Measurements from ENCODE around the gene CDK2AP2.
A peak's percentile ranks its signal among the peaks of the same experiment; 100 is the strongest.
"Not testable (repeated sequence)": the region's sequence is repeated elsewhere in the genome, so short reads cannot be mapped to it uniquely, and the experiment has no call there.

The CDK2AP2 gene

DNA sequence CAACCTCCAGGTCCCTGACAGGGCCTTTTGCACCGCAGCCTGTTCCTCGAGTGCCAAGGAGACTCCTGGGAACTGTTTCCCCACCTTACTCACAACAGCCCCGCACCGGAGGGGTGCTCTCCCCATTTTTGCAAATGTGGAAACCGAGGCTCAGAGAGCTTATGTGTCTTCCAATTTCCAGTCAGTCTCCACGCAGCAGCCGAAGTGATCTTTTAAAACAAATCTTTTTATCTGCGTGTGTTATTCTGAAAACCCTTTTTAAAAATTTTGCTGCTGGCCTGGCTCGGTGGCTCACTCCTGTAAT, 38.5 kb downstream of the CDK2AP2 start:
- no peaks in the 10 kb centered on the region for H3K27me3 Mint-ChIP-seq
- H3K4me1 Mint-ChIP-seq: peaks cover 30% of the 10 kb centered on the region
- H3K36me3 Mint-ChIP-seq: no peaks in the 10 kb centered on the region
- no peaks in the 10 kb centered on the region for H3K9me3 Mint-ChIP-seq
- H3K27ac Mint-ChIP-seq: no peak overlapping the region
- peak overlapping the region; percentile 80 for H3K4me3 Mint-ChIP-seq

DNA sequence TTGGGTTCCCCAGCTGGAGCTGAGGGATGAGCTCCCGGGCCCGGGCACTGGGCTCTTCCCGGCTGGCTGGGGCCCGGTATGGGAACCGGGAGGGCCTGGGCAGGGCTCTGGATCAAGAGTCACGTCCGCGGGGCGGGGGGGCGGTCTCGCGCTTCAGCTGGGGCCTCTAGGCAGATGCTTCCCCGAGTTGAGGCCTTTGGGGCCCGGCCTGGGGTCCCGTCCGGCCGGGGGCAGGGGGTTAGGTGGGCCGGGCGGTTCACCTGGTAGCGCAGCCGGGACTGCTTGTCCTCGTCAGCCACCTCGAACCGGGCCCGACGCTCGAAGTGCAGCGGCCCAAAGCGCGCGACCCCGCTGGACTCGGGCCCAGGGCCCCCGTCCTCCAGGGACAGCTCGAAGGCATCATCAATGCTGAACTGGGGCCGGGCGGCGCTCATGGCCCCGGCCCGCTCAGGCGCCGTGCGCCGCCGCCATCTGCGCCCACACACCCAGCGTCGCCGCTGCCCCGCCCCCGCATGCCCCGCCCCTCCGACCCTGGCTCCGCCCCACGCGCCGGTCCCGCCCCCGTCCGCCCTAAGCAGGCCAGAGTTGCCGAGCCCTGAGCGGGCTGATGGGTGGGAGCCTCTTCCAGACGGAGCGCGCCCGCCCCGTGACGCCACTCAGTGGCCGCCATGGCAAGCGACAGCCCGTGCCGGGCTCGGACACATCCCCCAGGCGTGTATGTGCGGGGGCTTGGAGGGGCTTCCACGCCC, 39.0 kb downstream of the CDK2AP2 start, which contains the start of gene TMEM134:
Gene TMEM134 (minus strand): TSS at position 493 of the 749 bp plus-strand sequence. CDS start 59 bp downstream, at position 434.
- H3K36me3 Mint-ChIP-seq: no peaks in the 10 kb centered on the region
- H3K9me3 Mint-ChIP-seq: no peaks in the 10 kb centered on the region
- H3K27ac Mint-ChIP-seq: peak within 1 kb of the TSS; percentile 92
- no peaks in the 10 kb centered on the region for H3K27me3 Mint-ChIP-seq
- peak within 1 kb of the TSS; percentile 92 for H3K4me3 Mint-ChIP-seq
- peaks cover 30% of the 10 kb centered on the region for H3K4me1 Mint-ChIP-seq

DNA sequence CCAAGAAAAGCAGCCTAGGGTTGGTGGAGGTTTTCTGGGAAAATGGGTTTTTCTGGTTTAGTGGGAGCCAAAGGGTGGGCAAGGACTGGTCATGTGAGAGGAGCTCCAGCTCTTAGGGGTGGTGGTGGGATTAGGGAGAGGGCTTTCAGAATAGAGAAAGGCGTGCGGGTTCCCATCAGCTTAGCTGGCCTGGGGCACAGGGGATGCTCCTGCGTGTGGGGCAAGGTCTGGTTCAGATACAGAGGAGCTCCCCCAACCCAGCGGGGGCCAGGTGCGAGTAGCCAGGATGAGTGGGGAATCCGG, 39.6 kb downstream of the CDK2AP2 start:
- H3K36me3 Mint-ChIP-seq: no peaks in the 10 kb centered on the region
- no peaks in the 10 kb centered on the region for H3K9me3 Mint-ChIP-seq
- peak overlapping the region; percentile 92 for H3K27ac Mint-ChIP-seq
- peaks cover 30% of the 10 kb centered on the region for H3K4me1 Mint-ChIP-seq
- H3K4me3 Mint-ChIP-seq: peak overlapping the region; percentile 92
- no peaks in the 10 kb centered on the region for H3K27me3 Mint-ChIP-seq

DNA sequence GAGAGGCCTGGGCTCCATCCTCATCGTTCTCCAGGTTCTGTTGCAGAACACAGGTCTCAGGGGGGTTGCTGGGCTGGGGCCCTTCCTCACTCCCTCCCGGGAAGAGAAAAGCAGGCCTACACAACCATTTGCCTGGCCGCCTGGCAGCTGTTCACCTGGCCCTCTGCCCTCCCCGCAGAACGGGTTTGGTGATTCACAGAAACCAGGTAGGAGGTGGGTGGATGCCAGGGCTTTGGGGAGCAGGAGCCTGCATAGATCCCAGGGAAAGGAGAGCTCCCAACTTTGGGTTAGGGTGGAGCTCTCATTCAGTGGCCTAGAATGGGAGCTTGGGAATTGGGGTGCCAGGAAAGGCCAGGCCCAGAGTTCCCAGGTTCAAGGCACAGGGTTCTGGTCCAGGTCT, 39.9 kb downstream of the CDK2AP2 start:
- H3K27me3 Mint-ChIP-seq: no peaks in the 10 kb centered on the region
- peaks cover 30% of the 10 kb centered on the region for H3K4me1 Mint-ChIP-seq
- no peaks in the 10 kb centered on the region for H3K9me3 Mint-ChIP-seq
- no peaks in the 10 kb centered on the region for H3K36me3 Mint-ChIP-seq
- peak overlapping the region; percentile 92 for H3K27ac Mint-ChIP-seq
- H3K4me3 Mint-ChIP-seq: peak overlapping the region; percentile 92

DNA sequence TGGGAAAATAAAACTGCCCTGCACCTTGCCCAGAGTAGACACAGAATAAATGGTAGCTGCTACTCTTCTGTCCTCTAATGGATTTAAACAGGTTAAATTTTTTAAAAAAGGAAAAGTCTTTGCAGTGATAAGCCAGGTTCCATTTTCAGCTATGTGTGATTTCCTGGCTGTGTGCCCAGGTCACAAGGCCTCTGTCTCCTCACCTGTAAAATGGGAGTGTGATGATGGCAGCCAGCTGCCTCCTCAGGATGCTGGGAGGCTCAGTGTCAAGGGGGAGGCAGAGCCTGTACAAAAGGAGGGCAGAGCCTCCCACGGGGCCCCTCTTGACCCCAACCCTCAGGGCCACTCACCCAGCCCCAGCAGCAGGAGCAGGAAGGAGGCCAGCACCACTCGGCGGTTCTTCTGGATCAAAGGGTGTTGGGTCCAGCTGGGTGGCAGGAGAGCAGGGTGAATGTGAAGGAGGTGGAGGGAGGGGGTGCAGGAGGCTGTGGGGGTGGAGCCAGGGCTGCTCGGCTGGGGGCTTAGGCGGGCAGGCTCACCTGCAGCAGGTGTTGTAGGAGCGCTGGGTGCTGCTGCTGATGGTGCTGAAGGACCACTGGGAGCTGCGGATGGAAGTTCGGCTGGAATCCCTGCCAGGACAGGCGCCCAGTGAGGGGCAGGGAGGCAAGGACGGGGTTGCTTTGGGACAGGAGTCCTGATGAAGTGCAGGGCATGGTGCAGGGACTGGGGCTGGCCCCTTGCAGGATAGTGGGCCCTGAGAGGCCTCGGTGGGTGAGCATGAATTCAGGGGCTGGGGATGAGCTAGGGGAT, 40.8 kb downstream of the CDK2AP2 start:
- peak overlapping the region; percentile 74 for H3K27ac Mint-ChIP-seq
- no peaks in the 10 kb centered on the region for H3K36me3 Mint-ChIP-seq
- peak overlapping the region; percentile 92 for H3K4me3 Mint-ChIP-seq
- H3K9me3 Mint-ChIP-seq: no peaks in the 10 kb centered on the region
- no peaks in the 10 kb centered on the region for H3K27me3 Mint-ChIP-seq
- peaks cover 30% of the 10 kb centered on the region for H3K4me1 Mint-ChIP-seq

DNA sequence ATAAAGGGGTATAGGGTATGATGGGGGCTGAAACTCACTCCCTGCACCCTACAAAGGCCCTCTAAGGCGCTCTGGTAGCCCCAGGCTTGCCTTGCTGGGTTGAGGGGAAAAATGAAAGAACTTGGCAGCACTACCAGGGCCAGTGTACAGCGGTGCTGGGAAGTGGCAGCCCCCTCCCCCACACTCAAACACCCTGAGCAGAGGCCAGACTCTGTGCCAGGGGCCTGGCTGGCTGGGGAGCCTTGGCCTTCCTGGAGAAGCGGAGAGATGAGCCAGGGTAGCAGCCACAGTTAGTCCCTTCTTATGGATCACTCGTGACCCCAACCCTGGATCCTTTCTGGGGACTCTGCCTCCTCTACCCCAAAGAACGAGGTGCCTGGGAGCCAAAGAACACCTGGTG, 41.6 kb downstream of the CDK2AP2 start:
- Mint-ChIP-seq H3K36me3 (no peaks in the 10 kb centered on the region), H3K4me3 (no peak overlapping the region), H3K4me1 (peaks cover 28% of the 10 kb centered on the region), H3K27me3 (no peaks in the 10 kb centered on the region), H3K9me3 (no peaks in the 10 kb centered on the region), H3K27ac (no peak overlapping the region)

DNA sequence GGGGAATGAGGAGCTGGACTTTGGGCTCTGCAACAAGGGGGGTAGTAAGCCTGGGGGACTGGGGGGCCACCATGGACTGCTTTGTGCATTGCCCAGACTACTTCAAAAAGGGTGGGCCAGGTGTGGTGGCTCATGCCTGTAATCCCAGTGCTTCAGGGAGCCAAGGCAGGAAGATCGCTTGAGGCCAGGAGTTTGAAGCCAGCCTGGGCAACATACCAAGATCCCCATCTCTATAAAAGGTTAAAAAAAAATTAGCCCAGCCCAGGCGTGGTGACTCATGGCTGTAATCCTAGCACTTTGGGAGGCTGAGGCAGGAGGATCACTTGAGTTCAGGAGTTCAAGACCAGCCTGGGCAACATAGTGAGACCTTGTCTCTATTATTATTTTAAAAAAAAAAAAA, 42.4 kb downstream of the CDK2AP2 start:
- Mint-ChIP-seq H3K4me1 (peaks cover 27% of the 10 kb centered on the region), H3K27ac (peak overlapping the region; percentile 90), H3K4me3 (peak overlapping the region; percentile 84)
- not testable (repeated sequence) for H3K36me3 Mint-ChIP-seq, H3K9me3 Mint-ChIP-seq, H3K27me3 Mint-ChIP-seq

DNA sequence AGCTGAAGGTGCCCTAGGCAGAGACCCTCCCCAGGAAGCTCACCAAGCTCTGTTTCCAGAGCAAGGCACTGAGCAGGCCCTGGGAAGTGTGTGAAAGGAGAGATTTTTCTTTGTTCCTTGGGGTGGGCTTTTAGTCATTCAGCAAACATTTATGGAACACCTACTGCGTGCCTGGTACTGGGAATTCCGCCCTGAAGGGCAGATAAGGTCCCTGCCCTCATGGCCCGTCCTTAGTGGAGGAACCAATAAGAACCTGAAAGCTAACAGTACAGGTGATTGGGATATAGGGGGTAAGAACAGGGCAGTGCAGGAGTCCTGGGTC, 42.8 kb downstream of the CDK2AP2 start:
- H3K36me3 Mint-ChIP-seq: no peaks in the 10 kb centered on the region

DNA sequence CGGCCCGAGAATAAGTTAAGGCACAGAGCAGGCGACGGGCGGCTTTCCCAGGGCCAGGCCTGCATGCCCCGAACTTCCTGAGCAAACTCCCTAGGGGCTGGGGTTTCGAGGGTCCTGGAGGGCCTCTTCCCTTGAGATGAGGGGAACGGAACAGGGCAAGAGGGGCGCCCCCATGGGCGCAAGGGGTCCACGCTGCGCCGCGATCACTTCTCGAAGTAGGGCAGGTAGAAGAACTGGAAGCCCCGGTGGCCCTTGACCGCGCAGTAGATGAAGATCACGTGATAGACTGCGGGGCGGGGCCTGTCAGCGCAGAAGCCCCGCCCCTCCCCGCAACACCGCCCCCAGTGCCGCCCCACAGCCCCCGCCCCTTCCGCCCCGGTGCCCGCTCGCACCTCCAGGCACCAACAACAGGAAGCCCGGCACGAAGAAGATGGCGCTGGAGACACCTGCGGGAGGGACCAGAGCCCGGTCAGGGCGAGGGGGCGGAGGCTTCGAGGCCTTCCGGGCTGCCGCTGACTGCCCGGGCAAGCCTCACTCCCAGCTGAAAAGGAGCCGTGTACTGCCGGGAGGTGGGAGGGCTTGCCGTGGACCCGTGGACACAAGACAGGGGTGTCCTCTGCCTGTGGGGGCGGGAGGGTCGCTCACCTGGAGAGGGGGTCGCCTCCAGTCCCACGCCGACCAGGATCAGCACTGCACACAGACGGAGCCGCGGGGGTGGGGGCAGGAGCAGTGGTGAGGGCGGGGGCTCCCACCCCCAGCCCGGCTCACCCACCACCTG, 43.4 kb downstream of the CDK2AP2 start:
- Mint-ChIP-seq H3K27me3 (no peaks in the 10 kb centered on the region), H3K27ac (peak overlapping the region; percentile 90), H3K9me3 (no peaks in the 10 kb centered on the region), H3K4me3 (peak overlapping the region; percentile 84), H3K4me1 (peaks cover 31% of the 10 kb centered on the region), H3K36me3 (no peaks in the 10 kb centered on the region)

More for the DNA sequence above, 42.8 kb downstream of the CDK2AP2 start:
- H3K4me1 Mint-ChIP-seq: peaks cover 27% of the 10 kb centered on the region
- H3K27me3 Mint-ChIP-seq: no peaks in the 10 kb centered on the region
- H3K4me3 Mint-ChIP-seq: peak overlapping the region; percentile 84
- H3K27ac Mint-ChIP-seq: peak overlapping the region; percentile 90
- H3K9me3 Mint-ChIP-seq: no peaks in the 10 kb centered on the region

DNA sequence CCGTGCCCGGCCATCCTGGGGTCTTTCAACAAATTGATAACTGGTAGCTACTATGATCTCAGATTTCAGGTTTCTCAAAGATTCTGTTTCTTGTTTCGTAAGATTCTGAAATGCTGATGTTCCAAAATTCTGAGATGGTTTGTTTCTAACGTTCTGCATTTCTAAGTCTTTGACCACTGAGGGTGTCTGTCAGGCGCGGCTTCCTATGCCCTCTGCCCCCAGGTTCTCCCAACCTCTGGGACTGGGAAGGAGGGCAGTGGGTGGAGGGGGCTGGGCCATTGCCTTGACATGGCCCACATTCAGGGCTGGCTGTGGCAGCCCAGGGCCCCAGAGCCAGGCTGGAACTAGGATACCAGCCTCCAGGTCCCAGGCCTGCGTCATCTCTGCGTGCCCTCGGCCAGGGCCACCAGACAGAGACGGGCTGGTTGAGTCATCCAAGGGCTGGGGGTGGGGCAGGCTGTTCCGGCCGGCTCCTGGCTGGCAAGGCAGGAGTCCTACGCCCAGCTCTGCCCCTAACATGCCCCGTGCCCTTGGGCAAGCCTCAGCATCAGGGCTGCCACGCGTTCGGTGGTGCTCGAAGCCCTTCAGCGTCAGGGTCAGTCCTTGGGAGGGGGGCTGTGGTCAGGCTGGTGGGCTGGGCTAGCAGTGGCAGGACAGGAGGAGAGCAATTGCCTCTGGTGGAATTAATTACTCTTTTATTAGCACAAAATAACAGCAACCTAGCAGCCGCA, 44.1 kb downstream of the CDK2AP2 start:
- Mint-ChIP-seq H3K36me3 (no peaks in the 10 kb centered on the region), H3K27me3 (no peaks in the 10 kb centered on the region), H3K4me1 (peaks cover 31% of the 10 kb centered on the region), H3K4me3 (peak overlapping the region; percentile 84), H3K9me3 (no peaks in the 10 kb centered on the region), H3K27ac (peak overlapping the region; percentile 83)

DNA sequence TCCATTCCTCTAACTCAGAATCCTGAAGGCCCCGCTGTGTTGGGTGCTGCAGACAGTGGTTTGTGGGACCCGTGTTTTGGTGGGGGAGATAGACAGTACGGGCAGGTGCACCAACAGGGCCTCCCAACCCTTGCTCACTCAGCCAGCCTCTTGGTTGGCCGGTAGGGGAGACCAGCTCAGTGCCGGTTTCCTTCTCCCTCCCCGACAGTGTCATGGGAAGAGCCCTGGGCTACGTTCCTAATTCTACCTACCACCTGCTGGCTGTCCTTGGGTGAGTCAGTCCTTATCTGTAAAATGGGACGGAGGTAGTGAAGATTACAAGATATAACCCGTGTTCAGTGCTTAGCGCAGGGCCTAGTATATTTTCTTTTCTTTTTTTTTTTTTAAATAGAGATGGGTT, 44.8 kb downstream of the CDK2AP2 start:
- Mint-ChIP-seq H3K4me3 (no peak overlapping the region), H3K4me1 (peaks cover 27% of the 10 kb centered on the region), H3K9me3 (no peaks in the 10 kb centered on the region), H3K36me3 (no peaks in the 10 kb centered on the region), H3K27me3 (no peaks in the 10 kb centered on the region), H3K27ac (peak overlapping the region; percentile 30)

DNA sequence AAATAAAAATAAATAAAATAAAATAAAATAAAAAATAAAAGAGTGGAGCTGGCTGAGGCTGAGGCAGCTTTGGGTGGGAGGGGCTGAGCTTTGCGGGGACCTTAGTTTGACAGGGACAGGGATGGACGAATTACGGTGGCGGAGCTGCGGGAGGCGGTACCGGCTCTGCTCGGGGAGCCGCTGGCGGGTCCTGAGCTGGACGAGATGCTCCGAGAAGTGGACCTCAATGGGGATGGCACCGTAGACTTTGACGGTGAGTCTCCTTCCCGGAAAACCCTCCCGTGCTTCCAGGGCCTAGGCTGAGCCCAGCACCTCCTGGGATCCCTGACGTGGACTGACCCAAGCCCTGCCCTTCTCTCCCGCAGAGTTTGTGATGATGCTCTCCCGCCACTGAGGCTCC, 49.7 kb downstream of the CDK2AP2 start:
- Mint-ChIP-seq H3K27me3 (no peaks in the 10 kb centered on the region), H3K9me3 (no peaks in the 10 kb centered on the region), H3K4me1 (peaks cover 4% of the 10 kb centered on the region), H3K27ac (no peak overlapping the region), H3K4me3 (no peak overlapping the region), H3K36me3 (no peaks in the 10 kb centered on the region)

DNA sequence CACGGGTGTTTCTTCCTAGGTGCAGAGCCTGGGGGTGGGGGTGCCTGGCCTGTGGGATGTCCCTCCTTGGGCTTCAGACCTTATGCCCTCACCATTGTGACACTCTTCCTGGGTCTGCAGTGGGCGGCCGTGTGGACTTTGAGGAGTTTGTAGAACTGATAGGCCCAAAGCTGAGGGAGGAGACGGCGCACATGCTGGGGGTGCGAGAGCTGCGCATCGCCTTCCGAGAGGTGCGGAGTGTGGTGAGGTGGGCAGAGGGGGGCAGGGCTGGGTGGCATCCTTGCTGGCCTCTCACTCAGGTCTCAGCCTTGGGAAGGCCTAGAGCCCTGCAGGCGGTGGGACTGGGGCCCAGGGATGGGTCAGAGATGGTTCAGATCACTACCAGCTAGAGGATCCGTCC, 50.5 kb downstream of the CDK2AP2 start:
- no peak overlapping the region for H3K4me3 Mint-ChIP-seq
- no peak overlapping the region for H3K27ac Mint-ChIP-seq
- no peaks in the 10 kb centered on the region for H3K9me3 Mint-ChIP-seq
- no peaks in the 10 kb centered on the region for H3K27me3 Mint-ChIP-seq
- H3K4me1 Mint-ChIP-seq: peaks cover 4% of the 10 kb centered on the region
- no peaks in the 10 kb centered on the region for H3K36me3 Mint-ChIP-seq

Measured in activated naive CD4-positive, alpha-beta T cell treated with anti-CD3 and anti-CD28 coated beads, Interleukin-2, amount 50 U/mL, for 24 hours (primary cell).